Activated CD8-positive, alpha-beta memory T cell treated with anti-CD3 and anti-CD28 coated beads, Interleukin-2, amount 50 U/mL, for 1 hour (primary cell): ENCODE results near the gene SNX8.

Experiments
- DNase-seq: peaks from one replicate; pipeline ENCODE4 v3.0.0-alpha.2; 2020; ENCODE audit errors: extremely low read depth

Gene SNX8

DNA sequence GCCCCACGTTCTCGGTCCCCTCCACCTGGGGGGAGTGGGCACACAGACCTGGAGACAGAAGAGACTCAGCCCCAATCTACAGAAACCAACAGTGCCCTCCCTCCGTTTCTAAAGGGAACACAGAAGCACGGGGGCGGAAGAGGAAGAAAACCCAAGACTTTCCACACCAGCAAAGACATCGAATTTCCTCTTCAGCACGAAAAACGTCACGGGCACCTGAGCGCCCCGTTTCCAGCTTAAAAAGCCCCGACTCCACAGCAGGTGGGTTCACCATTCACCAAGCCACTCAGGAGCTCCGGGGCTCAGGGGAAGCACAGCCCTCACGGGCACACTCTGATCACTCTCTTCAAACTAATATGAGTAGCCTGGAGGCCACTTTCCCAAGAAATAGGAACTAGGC is 52.6 kb downstream of the SNX8 start:
- DNase-seq = no peak

- no peak for DNase-seq
Measured at GRCh38 chr7:2260820-2261219, 53.4 kb downstream of the SNX8 start.

- DNase-seq = no peak
Measured at GRCh38 chr7:2259480-2259879, 54.8 kb downstream of the SNX8 start.

DNA sequence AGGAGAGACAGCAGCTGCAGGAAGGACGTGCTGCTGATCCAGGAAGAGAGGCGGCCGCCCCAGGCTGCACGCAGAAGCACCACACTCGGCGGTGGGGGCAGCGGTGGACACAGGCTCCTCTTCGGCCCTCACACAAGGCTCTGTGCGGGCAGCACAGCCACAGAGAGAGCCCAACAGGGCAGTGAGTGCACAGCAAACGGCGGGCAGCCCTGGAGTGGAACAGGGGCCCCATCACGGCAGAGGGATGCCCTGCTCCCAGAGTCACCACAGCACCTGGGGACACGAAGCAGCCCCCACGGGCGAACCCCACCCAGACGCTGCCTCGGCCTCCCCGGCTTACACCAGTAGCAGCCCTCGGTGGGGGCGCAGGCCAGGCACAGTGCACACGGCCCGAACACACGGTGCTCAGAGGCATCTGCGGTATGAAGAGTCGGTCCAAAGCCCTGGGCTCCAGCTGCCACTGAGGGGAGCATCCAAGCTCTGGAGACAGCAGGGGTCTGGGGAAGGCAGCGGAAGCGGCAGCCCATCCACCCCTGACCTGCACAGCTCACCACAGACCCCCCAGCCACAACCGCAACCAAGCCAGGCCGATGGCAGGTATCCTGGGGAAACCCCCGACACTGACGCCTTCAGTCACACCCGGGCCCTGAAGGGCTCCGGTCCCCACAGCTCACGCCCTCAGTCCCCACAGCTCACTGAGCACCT is 55.4 kb downstream of the SNX8 start:
- no peak for DNase-seq

- DNase-seq = no peak
Measured at GRCh38 chr7:2257651-2258050, 56.6 kb downstream of the SNX8 start.

- DNase-seq = no peak
Measured at GRCh38 chr7:2257046-2257551, 57.1 kb downstream of the SNX8 start.

- DNase-seq = no peak
Measured at GRCh38 chr7:2256306-2257045, 57.8 kb downstream of the SNX8 start.

DNA sequence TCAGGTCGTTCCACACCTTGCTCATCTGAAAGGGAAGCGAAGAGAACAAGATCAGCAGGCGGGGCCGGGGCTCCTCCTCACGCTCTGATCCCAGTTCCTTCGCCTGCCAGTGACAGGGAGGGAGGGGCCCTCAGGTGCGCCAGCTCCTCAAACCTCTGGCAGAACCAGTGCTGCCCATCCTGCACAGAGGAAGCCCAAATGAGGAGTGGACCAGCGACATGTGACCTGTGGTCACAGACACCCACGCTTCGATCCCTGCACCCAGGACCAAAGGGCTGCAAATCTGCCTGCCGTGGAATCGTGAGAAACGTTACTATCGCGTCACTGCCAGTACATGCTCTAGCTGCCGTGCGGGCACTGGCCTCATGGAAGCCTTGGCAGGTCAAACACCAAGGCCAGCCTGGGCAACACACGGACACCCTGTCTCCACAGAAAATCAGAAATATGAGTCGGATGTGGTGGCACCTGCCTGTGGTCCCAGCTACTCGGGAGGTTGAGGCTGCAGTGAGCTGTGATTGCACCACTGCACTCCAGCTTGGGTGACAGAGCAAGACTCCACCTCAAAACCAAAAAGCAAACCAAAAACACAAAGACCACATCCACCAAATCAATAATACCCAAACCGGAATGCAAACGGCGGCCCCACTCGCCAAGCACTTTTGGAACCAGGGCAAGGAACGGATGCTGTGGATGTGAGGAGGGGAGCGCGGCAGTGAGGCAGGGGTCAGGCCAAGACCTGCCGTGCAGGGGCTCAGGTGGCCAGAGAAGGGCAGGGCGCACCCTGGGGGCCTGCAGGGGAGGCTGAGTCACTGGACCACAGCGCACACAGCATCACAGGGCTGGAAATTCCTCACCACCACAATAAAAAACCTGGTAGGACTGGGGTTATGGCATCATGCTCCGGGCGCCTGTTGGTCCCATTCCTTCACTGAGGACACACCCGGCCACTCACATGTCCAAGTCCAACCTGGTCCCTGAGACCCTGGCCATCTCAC is 58.8 kb downstream of the SNX8 start:
- no peak for DNase-seq

DNA sequence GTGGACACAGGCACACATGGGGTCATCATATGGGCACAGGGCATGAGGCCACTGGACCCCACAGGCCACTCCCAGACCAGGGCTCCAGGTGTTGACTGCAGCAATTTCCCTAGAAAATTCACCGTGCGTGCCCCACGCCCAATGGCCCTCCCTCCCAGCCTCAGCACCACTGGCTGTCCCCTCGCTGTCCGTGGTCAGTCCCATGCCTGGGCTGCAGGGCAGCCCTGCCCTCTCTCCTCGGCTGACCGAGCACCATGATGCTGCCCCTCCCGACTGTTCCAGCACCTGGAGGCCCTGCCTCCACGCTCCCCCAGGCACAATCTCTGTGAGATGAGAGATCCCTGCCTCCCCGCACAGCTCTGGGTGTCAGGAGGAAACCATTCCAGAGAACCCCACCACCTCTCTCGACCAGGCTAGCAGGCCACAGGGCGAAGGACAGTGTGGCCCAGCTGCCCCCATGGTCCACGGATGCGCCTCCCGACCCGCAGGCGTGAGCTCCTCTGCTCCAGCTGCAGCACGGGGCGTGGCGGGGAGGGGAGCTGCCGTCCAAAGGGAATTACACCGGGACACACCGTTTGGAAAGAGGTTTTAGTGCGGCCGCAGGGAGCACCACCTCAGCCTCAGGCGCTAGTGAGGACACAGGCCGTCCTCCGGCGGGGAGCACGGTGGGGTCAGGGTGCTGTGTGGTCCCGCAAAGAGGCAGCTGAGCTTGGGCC is 59.7 kb downstream of the SNX8 start:
- DNase-seq = no peak

DNA sequence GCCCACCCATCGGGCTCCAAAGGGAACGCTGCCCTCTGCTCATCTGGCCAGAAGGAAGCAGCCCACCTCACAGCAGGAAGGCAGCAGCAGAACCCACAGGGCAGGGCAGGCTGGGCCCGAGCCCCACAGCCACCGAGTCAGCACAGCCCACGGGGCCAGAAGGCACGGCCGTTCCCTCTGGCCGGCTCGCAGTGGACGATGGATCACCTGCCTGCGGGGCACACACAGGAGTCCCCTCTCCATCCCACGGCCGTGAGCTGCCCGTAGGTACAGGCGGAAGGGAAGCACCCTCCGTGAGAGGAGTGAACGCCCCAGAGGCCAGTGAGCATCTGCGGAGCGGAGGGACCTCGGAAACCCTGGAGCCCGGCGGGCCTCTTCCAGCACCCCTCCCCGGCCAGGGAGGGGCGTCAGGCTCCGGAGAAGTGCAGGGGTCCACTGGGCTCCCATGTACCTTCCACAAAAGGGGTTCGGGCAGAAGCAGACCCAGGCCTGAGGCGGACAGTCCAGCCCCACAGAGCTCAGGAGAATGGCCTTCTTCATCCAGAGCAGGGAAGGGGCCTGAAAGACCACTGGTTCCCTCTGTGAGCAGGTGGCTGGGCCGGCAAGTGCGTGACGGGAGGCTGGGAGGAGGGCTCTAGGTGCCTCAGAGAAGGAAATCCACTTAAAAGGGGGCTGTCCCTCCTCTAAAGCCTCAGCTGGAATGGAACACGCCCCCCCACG is 60.6 kb downstream of the SNX8 start:
- no peak for DNase-seq

DNA sequence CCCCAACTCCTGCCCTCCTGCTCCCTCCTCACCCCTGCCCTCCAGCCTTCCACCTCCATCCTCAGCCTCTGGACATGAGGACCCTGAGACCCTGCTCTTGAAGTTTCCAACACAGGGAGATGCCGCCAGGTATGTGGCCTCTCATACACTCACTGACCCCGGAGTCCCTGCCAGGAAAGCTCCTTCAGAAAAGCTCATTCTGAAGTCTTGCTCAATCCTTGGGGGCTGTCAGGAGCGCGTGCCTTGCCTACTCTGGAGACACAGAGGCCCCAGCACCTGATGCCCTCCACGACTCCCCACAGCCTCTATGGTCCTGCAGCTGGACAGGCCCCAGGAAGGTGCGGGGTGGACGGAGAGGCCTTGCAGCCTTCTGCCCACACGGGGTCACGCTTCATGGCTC is 61.2 kb downstream of the SNX8 start:
- no peak for DNase-seq

DNA sequence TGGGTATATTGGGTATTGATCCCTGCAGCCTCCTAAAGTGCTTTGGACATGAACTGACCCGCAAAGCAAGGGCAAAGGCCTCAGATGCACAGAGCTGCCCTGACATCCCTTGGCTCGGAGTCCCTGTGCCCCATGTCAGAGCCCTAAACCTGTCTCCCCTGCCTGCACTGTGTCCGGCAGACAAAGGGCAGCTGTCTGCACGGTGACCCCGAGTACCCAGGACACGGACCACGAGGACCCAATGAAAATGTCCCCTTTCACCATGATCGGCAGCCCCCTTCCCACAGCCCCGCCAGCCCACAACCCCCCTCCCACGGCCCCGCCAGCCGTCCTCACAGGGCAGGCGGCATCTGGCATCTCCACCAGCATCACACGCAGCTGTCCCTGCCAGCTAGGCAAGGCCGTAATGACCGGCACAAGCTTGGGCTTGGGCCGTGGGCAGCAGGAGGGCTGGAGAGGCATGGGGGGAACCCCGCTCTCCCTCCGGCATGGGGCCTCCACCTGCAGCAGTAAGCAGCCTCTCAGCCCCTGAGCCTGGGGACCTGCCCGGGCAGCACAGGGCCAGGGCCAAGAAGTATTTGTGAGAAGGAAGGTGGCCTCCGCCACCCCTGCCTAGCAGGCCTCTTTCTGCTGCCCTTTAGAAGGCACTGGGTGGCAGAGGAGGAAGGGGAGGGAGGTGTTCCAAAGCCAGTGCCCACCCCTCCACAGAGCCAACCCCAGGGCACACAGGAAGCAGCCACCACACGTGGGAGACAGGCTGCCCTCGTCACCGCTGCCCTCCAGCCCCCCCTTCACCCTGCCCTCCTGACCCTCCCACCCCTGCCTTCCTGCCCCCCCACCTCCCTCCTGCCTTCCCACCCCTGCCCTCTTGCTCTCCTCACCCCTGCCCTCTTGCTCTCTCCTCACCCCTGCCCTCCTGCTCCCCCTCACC is 62.1 kb downstream of the SNX8 start:
- DNase-seq = no peak

DNA sequence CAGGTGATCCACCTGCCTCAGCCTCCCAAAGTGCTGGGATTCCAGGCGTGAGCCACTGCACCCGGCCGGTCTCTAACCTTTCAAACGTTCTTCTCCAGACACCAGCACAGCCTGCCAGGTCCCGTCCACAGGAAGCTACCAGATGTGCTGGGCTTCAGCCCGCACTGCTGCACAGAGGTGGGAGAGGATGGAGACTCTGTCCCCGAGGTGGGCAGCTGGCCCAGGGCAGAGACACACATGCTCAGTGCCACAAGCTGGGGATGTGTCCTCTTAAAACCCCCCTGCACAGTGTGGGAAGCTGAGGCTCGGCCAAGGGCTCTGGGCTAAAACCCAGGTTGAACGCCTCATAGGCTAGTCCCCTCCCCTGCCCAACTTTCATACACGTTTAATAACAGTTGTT is 62.9 kb downstream of the SNX8 start:
- DNase-seq = no peak

DNA sequence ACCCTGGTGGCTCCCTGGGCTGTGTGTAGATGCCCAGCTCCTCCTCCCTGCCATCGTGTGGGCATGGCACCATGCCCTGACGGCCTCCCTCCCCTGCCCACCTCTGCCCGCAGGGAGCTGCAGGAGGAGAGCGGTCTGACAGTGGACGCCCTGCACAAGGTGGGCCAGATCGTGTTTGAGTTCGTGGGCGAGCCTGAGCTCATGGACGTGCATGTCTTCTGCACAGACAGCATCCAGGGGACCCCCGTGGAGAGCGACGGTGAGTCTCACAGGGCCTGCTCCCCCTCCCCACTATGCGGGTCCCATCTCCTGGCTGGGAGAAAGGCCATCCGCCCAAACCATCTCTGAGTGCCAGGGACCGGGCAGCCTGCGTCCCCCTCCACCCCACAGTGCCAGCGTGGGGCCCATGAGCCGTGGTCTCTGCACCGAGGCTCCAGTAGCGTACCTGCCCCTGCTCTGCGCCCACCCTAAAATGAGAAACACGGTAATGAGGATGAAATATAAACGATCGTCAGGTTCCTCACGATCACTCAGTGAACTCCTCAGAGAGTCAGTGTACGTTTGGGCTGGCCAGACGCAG is 64.4 kb downstream of the SNX8 start:
- DNase-seq = no peak

DNA sequence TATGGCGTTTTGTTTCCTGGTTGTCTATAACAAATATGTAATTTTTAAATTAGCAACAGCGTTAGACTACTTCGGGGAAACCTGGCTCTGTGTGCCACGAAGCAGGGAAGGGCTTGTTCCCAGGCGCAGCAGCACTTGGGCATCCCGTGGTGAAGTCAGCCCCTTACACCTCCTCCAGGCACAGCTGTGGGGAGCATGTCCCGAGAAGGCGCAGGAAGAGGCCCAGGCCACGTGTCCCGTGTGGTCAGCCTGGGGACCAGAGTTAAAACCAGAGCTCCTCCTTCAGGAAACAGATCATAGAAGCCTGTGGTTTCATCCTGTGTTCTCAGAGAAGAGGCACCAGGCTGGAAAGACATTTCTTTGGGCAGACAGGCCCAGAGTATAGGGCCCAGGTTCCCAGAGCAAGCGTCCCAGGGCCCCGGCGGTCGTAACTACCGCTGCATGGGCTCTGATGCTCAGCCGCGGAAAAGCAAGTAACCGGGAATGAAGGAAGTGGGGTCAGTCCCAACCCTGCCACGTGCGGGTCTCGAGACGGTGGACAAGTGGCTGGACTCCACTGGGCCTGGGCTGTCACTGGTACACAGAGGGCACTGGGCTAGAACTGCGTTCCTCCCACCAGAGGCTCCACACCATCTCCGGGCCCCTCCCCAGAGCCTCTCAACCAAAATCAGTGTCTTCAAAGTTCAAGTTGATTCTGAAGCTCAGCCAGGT is 65.1 kb downstream of the SNX8 start:
- no peak for DNase-seq

GRCh38 chr7:2247141-2247995 is 66.9 kb downstream of the SNX8 start:
- DNase-seq = no peak

- DNase-seq = no peak
Measured at GRCh38 chr7:2245883-2246675, 68.2 kb downstream of the SNX8 start.
